OCI-LY1 (cell line): Measurements from ENCODE around the gene MAP3K1.

ENCODE experiments used
- EZH2 ChIP-seq: fragments of 200-600 bp; sonication (generic), shearing (Covaris generic); IDR thresholded peaks from 2 replicates; pipeline ENCODE4 v1.8.0; 2017; ENCODE audit warnings: borderline replicate concordance, mixed run types, mild to moderate bottlenecking, antibody characterized with exemption, low read length, moderate library complexity, mixed read lengths
- TF ChIP-seq, protein P1 (sequence below): fragments of 200-600 bp; sonication (generic), shearing (Covaris generic); IDR thresholded peaks from 2 replicates; pipeline ENCODE4 v1.5.1; 2017; ENCODE audit warnings: mild to moderate bottlenecking, antibody characterized with exemption, low read length, moderate library complexity, mixed read lengths

DNA sequence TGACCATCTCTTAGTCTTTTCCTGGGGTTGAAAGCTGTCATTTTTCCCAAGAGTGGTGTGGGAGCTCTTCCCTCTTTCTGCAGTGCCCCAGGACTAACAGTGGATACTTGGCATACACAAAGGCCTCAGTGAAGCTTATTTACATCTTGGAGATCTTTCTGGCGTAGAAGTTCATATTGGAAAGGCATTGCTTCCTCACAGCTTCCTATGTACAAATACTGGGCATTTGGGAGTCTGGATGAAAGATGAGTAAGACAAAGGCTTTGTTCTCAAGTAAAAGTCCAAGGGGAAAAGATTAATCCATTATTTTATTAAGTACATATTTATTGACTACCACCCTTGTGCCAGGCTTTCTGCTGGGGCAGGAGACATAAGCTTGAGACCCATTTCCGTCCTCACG is 22.0 kb downstream of the MAP3K1 start:
- TF ChIP-seq, protein P1, sequence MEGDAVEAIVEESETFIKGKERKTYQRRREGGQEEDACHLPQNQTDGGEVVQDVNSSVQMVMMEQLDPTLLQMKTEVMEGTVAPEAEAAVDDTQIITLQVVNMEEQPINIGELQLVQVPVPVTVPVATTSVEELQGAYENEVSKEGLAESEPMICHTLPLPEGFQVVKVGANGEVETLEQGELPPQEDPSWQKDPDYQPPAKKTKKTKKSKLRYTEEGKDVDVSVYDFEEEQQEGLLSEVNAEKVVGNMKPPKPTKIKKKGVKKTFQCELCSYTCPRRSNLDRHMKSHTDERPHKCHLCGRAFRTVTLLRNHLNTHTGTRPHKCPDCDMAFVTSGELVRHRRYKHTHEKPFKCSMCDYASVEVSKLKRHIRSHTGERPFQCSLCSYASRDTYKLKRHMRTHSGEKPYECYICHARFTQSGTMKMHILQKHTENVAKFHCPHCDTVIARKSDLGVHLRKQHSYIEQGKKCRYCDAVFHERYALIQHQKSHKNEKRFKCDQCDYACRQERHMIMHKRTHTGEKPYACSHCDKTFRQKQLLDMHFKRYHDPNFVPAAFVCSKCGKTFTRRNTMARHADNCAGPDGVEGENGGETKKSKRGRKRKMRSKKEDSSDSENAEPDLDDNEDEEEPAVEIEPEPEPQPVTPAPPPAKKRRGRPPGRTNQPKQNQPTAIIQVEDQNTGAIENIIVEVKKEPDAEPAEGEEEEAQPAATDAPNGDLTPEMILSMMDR: no peak
- no peak for TF ChIP-seq EZH2
